M059J (cell line): ENCODE results near the gene QRICH1. TPM values are rescaled to one million over a fixed set of nuclear protein-coding genes. Genes with fewer than 3 reads are reported as not detected.
A peak's percentile ranks its signal among the peaks of the same experiment; 100 is the strongest.

Source experiments
- DNase-seq: peaks from one replicate; pipeline ENCODE4 v3.0.0-alpha.2; 2012; ENCODE audit warnings: low read depth
- total RNA-seq: library from RNA; depleted of rRNA; stranded (reverse); fragments of >200 nt; shearing (Covaris generic); gene quantifications from 2 replicates; pipeline ENCODE4 v1.2.3, GENCODE V29; 2014; rRNA removed

QRICH1 gene
- total RNA-seq, 1 experiment from 2014 or later, result 62.9 TPM

- no peak for DNase-seq
Measured at GRCh38 chr3:48997714-48998637, 95.9 kb downstream of the QRICH1 start.

- DNase-seq, result no peak
Measured at GRCh38 chr3:48997102-48997635, 96.7 kb downstream of the QRICH1 start.

- DNase-seq, result no peak
Measured at GRCh38 chr3:48996640-48997039, 97.2 kb downstream of the QRICH1 start.

DNA sequence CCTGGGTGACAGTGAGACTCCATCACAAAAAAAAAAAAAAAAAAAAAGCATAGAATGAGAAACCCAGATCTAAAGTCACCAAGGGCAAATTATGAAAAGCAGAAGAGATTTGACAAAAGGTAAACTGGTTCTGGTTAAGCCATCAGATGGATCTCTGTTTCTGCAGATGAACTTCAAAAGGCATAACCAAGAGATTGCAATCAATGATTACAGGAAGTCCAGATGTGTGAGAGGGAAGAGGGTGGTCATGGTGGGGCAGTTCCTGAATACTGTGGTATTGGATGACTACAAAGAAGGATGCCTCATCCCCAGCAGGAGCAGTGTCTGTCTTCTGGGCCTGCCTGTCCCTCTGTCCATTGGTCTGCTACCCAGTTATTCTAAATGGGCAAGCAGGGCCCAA, 100.0 kb downstream of the QRICH1 start:
- no peak for DNase-seq

DNA sequence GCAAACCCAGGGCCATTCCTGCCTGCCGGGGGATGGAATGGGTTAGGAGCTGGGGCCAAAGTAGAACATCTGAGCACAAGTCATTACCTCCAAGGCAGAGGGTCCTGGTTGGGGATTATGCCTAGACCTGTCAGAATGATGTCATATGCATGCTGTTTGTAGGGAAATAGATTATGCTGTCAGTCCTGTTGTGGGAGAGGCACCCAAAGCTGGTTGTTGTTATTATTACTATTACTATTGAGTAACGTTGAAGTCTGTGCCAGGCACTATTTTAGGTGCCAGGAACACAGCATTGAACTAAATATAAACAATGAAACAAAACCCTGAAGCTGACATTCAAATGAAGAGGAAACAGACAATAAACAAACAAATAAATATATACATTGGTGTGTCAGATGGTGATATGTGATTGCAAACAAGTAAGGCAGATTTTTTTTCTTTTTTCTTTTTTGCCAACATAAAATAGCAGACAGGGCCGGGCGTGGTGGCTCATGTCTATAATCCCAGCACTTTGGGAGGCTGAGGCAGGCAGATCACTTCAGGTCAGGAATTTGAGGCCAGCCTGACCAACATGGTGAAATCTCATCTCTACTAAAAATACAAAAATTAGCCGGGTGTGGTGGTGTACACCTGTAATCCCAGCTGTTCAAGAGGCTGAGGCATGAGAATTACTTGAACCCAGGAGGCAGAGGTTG, 101.9 kb downstream of the QRICH1 start:
- no peak for DNase-seq

GRCh38 chr3:48990636-48991469, 103.0 kb downstream of the QRICH1 start:
- DNase-seq, result no peak

DNA sequence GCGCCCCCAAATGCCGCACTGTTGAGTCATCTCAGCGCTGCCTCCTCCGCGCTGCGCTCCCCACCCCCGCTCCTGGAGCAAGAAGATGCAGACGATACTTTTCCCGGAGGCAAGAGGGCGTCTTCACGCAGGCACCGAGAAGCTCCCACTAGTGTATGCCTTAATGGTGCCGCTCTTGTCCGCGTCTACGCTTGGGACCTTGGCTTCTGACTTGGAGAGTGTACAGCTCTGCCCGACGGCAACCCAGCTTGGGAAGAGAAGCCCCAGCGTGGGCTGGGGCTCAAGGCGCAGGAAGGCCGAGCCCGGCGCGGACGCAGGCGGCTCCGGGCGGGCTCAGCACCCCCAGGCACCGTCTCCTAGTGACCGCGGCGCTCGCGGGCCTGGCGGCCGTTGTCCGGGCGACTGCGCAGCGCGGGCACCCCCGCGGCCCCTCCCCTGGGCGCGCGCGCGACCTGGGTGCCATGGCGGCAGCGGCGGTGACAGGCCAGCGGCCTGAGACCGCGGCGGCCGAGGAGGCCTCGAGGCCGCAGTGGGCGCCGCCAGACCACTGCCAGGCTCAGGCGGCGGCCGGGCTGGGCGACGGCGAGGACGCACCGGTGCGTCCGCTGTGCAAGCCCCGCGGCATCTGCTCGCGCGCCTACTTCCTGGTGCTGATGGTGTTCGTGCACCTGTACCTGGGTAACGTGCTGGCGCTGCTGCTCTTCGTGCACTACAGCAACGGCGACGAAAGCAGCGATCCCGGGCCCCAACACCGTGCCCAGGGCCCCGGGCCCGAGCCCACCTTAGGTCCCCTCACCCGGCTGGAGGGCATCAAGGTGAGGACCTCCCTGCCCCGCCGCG, 103.9 kb downstream of the QRICH1 start, which contains the start of gene P4HTM:
P4HTM (plus strand) TSS at position 446 of the 840 bp plus-strand sequence; CDS start at position 462, 16 bp downstream.
- peak; percentile 87 for DNase-seq

- peak; percentile 49 for DNase-seq
Measured at GRCh38 chr3:48989126-48989795, 104.6 kb downstream of the QRICH1 start.

- no peak for DNase-seq
Measured at GRCh38 chr3:48985831-48986376, 108.0 kb downstream of the QRICH1 start.

GRCh38 chr3:48984663-48985062, 109.2 kb downstream of the QRICH1 start:
- peak; percentile 10 for DNase-seq

DNA sequence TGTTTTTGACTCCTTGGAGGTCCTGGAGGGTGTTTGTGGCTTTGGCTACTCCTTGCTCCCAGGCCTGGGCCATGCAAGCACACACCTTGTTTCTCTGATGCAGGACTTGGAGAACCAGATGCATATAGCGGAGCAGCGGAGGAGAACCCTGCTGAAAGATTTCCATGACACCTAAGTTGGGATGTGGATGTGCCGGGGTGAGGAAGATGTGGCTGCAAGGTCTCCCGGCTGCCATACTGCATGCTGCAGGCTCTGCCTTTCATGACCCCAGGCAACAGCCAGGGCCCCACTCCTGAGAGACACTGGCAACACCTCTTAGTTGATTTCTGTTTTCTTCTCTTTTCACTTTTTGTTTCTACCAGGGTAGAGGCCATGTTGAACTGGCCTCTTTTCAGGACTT, 110.8 kb downstream of the QRICH1 start:
- DNase-seq, result no peak

DNA sequence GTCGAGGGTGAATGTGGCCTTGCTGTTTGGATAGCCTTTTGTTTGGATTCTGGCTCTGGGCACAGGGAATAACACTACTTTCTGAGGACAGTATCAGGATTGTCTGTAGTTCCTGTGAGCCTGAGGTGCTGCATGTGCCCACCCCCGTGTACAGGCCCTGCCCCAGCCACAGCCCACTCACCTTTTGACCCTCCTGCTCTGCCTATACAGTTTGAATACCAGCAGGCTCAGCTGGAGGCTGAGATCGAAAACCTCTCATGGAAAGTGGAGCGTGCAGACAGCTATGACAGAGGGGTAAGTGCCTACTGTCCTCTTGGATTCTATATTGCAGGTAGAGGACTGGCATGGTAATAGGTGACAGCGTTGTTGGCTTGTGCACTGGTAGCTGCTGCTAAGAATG, 111.2 kb downstream of the QRICH1 start:
- DNase-seq, result no peak

GRCh38 chr3:48982016-48982415, 111.9 kb downstream of the QRICH1 start:
- no peak for DNase-seq

- DNase-seq, result no peak
Measured at GRCh38 chr3:48980295-48980694, 113.6 kb downstream of the QRICH1 start.

Other genes with a start within 250 kb of the QRICH1 start
- 20.4 and 23.5 TPM in 2 replicates for gene PRKAR2A, start 246.2 kb downstream of the QRICH1 start, total RNA-seq
- gene SLC25A20, start 195.2 kb downstream of the QRICH1 start, total RNA-seq, result 14.5 and 28.2 TPM in 2 replicates
- gene ARIH2, start 175.2 kb downstream of the QRICH1 start, total RNA-seq, result 88.4 and 94.3 TPM in 2 replicates
- gene P4HTM, start 103.8 kb downstream of the QRICH1 start, total RNA-seq, result 13.3 and 25.7 TPM in 2 replicates
- 27.0 and 39.0 TPM in 2 replicates for gene WDR6, start 86.7 kb downstream of the QRICH1 start, total RNA-seq
- 23.2 and 23.6 TPM in 2 replicates for gene DALRD3, start 75.5 kb downstream of the QRICH1 start, total RNA-seq
- gene NDUFAF3, start 72.0 kb downstream of the QRICH1 start, total RNA-seq, result 174 and 181 TPM in 2 replicates
- gene IMPDH2, start 64.7 kb downstream of the QRICH1 start, total RNA-seq, result 112 and 119 TPM in 2 replicates
- gene QARS1, start 10.7 kb upstream of the QRICH1 start, total RNA-seq, result 129 and 170 TPM in 2 replicates
- 13.1 and 34.5 TPM in 2 replicates for gene USP19, start 26.8 kb upstream of the QRICH1 start, total RNA-seq
- 229 and 329 TPM in 2 replicates for gene LAMB2, start 39.0 kb upstream of the QRICH1 start, total RNA-seq
- 19.0 and 19.6 TPM in 2 replicates for gene CCDC71, start 72.3 kb upstream of the QRICH1 start, total RNA-seq
- 2.9 and 5.0 TPM in 2 replicates for gene KLHDC8B, start 77.5 kb upstream of the QRICH1 start, total RNA-seq
- 0.34 and 4.7 TPM in 2 replicates for gene C3orf62, start 183.2 kb upstream of the QRICH1 start, total RNA-seq
- 11.1 and 13.9 TPM in 2 replicates for gene USP4, start 246.0 kb upstream of the QRICH1 start, total RNA-seq